NOMO-1 treated with DMSO at 0.1 percent for 48 hours (cell line): ENCODE results near the gene C12orf57.

Experiments used
- DNase-seq: peaks from one replicate; lab custom pipeline; 2025; ENCODE audit not compliant: unreplicated experiment; lab: John Stamatoyannopoulos, UW

C12orf57 gene

DNA sequence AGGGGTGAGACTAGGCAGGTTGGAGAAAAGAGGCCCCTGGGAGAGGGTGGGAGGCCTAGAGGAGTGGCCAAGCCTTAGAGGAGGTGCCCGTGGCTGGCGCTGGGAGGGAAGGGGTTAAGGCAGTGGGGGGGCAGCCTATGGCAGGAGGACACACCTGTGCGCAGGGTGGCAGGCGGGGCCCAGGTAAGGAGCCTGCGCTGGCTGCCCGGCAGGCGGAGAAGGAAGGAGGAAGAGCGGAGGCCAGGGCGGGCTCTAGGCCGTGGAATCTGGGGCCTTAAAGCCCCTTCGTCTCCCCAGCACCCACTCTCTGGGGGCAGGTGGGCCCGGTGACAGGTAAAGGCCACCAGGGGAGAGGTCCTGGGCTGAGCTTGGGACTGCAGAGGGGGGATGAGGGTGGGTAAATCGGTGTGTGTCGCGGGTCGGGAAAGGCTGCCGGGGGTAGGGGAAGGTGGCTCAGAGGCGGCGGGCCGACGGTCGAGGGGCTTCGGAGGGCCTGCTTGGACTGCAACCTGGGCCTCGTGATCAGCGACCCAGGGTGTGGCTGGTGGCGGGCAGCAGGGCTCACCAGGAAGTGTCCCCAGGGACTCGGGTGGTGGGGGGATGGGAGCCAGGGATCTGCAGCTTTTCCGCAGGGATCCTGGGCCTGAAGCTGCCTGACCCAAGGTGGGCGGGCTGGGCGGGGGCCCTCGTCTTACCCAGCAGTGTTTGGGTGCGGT is 19.4 kb downstream of the C12orf57 start:
- no peak for DNase-seq

DNA sequence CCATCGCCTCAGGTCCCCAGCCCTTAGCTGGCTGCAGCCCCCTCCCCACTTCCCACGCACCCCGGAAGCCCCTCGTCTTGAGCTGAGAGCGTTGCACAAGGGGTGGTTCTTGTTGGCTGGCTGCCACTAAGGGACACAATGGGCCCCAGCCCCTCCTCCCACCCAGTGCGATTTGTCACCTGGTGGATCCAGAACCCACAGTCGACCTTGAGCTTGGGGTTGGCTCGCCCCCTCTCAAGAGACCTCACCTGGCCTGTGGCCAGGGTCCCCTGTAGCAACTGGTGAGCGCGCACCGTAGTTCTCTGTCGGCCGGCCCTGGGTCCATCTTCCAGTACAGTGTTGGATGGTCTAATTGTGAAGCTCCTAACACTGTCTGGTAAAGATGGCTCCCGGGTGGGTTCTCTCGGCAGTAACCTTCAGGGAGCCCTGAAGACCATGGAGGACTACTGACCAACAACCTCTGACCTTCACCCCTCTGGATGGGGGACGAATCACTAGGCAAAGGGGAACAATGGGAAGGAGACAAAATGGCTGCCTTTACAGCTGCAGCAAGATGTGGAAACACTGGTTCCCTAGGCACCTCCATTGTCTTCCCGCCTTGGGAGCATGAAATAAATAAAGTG is 20.1 kb downstream of the C12orf57 start:
- DNase-seq, result no peak

DNA sequence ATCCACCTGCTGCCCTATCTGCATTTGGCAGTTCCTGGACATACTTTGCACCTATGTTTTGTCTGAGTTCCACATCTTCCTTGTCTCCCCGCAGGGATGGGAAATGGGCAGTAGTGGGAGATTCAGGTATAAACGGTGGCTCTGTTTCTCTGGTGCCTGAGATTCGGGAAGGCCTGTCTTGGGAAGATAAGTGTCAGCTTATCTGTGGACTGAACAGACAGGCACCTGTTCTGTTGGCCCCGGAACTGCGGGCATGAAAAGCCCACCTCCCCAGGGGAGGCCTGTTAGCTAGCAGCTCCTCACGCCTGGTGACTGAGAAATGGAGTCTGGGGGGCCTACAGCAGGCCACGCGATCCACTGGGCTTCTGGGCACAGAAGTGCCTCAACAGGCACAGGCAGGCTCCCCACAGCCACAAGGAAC is 20.8 kb downstream of the C12orf57 start:
- DNase-seq, result no peak

DNA sequence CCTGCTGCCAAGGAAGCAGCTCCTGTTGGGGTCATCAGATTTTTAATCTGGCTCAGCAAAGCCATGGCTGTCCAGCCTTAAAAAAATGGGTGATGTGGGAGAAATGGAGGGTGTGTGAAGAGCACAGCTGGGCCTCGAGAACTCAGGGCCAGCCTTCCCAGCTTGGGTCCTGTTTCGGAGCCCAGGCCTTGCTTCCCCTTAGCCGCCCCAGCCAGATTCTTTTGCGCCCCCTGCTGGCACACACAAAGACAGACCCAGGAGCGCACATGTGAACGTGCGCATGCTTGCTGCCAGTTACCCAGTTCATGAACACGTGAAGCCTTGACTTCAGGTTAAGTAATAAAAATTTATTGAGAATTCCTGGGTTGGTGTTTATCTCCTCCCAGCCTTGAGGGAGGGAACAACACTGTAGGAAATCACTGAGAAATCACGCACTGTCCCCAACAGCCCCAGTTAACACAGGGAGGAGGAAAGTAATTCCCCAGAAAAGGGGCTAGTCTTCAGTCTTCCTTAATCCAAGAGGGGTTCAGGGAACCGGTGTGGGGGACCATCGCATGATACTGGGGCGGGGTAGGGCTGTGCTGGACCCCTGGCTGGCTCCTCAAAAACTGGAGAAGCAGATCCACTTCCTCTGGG is 21.3 kb downstream of the C12orf57 start:
- DNase-seq, result peak; percentile 81

DNA sequence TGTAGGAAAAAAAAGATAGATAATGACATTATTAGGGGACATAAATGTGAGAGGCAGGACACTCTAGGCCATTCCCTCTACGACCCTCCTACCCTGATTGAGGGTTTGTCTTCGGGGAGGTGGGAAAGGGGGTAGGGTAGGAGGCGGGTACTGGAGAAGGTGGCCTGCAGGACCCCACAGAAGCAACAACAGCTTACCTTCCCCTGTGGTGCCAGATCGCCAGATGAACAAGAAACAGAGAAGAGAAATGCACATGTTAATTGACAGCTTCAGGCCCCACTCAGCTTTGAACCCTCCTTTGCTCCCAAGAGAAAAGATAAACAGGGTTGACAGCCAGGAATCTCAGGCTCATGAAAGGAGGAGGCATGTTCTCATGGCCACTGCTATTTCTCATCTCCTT is 21.9 kb downstream of the C12orf57 start:
- no peak for DNase-seq

DNA sequence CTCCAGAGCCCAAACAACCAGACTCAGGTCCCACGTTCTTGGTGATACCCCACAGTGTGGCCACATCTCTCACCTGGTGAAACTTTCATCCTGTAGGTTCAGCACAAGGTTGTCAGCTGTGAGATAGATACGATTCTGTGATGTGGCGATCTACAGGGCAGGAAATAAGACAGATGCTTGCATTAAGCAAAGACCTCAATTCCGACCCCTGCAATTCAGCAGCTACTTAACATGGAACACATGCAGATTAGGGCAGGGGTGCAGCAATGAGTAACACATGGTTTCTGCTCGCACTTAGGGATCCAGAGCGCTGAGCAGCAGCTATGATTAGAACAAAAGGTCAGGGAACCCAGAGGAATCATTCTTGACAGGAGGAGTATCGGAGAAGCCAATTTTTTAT is 22.5 kb downstream of the C12orf57 start:
- DNase-seq, result no peak

DNA sequence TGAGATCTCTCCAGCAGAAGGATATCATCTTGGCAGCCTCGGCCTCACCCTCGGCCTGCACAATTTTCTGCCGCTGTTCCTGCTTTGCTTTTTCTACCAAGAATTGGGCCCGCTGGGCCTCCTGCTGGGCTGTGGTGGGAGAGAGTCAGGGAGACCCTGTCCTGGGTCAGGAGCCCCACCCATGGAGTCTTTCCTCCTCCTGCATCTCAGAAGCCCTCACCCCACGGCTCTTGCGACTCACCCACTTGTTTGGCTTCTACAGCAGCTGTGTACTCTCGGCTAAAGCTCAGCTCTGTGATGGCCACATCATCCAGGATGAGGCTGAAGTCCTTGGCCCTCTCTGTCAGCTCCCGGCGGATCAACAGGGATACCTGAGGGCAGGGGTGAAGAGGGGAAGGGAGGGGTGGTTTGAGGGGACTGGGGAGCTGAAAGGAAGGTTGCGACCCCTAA is 23.9 kb downstream of the C12orf57 start:
- DNase-seq, result no peak

DNA sequence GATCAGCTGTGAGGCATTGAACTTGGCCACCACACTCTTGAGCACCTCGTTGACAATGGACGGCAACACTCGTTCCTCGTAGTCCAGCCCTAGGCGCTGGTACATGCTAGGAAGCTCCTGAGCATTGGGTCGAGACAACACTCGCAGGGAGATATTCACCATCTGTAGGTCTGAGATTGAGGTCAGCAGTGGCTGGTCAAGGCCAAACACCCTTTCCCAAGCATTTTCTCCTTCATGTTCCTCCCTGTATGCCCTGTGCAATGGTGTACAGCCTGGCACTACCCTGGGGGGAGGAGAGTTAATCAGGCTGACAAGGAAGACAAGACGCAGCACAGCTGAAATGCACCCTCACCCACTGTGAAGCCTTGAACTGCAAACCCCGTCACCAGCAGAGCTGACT is 24.6 kb downstream of the C12orf57 start:
- no peak for DNase-seq

DNA sequence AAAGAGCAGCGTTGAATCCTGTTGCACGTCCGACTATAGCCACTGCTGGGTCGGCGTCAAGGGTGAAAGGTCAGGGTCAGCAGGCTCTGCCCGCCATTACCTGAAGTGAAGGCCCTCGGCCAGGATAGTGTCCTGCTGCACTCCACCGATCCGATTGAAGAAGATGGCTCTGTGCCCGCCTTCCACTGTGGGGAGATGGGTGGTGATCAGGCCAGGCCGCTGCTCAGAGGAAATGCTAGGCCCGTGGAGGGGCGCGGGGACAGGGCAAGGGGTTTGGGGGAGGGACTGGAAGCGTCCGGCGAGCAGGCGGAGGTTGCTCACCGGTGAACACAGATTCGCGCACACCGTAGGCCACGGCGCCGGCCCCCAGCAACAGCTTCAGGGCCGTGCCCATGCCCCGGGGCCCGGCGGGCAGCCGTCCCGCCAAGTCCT is 26.3 kb downstream of the C12orf57 start:
- no peak for DNase-seq

DNA sequence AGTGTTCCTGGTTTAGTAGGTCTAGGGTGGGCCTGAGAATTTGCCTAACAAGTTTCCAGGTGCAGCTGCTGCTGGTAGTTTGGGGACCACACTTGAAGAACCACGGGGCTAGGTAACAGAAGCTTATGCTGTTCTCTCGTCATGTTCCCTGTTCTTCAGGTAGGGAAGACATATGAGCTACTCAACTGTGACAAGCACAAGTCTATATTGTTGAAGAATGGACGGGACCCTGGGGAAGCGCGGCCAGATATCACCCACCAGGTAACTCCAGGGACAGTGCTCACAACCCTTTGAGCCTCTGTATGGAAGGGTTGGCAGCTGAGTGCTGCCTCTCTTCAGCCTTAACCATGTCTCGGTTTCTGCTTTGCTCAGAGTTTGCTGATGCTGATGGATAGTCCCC is 30.4 kb downstream of the C12orf57 start:
- DNase-seq, result no peak

DNA sequence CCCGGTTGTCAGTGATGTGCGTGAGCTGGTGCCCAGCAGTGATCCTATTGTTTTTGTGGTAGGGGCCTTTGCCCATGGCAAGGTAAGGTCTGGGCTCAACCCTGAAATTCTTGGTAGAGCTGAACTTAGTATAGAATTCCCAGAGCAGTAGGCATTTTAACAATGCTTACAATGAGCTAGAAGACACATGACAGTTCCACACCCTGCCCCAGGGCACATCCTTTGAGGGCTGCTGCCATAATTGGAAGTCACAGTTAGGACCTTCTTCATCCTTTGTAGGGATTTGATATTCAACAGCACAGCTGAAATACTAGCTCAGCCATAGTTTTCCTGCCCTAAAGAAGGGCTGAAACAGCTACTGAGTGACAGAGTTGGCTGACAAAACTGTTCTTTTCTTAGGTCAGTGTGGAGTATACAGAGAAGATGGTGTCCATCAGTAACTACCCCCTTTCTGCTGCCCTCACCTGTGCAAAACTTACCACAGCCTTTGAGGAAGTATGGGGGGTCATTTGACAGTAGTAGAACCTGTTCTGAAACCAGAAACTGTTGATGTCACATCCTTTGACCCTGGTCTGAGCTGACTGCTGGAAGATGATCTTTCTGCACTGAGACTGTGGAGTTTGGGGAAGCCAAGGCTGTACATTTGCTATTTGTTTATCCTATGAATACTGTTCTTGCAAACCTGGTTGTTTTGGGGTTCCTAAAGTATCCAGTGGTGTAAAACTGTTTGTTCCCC is 31.6 kb downstream of the C12orf57 start:
- DNase-seq, result no peak

DNA sequence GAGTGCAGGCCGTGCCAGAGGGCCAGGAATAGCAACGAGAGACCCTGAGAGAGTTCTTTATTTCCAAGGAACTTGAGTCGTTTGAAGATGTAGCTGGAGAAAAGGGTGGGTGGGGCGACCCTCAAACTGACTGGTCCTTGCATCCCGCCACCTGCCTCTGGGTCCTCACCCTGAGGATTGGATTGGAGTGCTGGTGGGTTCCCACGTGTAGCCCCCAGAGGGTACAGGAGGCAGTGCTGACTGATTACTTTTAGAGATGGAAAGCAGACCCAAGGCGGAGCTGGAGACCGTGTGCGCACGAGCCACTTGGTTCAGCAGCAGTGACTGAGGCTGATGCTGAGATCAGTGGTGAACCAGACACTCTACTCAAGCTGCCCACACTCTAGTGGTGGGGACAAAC is 33.8 kb downstream of the C12orf57 start:
- DNase-seq, result no peak

DNA sequence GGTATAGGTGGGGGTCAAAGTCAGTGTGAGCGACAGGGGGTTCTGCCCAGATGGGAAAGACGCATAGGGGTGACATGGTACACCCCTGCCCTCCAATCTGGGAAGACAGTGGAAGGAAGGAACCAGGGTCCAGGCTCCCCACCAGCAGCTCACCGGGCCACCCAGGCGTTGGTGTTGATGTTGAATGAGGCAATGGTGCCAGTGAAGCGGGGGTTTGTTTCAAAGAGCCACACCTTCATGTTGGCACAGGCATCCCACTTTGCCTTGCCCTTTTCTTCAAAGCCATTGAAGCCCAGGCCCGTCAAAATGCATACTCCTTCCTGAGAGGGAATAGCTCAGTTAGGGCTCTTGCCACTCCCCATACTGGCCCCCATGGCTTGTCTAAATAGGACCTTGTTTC is 34.4 kb downstream of the C12orf57 start:
- DNase-seq, result no peak

DNA sequence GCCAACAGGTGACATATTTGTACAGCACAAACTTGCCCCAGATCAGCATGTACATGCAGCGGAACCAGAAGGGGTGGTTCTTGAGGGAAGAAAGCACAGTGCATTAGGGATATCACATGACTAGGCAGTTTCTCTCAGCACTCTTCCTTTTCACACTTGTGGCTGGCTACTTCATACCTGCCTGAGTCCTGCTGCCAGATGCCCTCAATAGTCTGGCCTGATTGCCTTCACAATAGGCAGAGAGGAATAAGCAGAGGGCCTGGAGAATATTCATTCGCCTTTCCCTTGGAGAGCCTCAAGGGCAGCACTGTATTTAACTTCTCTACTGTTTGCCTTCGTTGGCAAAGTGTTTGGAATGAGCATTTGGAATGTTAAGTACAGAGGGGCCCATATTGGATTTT is 34.8 kb downstream of the C12orf57 start:
- DNase-seq, result no peak

DNA sequence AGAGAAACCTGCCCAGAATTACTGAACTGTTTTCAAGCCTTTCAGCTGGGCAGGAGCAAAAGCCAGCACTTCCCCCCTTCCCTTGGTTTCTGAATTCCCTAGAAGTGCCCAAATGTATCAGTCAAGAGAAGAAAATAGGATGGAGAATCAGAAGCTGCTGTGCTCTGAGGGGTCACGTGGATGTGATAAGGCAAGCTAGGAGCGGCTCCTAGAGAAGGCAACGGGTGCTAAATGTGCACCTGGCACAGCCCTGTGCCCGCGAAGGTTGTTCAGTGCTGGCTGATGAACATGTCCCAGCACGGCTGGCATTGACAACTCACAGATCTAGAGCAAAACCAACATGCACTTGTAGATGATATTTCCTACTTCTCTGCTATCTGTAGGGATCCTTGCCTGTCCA is 35.2 kb downstream of the C12orf57 start:
- no peak for DNase-seq

DNA sequence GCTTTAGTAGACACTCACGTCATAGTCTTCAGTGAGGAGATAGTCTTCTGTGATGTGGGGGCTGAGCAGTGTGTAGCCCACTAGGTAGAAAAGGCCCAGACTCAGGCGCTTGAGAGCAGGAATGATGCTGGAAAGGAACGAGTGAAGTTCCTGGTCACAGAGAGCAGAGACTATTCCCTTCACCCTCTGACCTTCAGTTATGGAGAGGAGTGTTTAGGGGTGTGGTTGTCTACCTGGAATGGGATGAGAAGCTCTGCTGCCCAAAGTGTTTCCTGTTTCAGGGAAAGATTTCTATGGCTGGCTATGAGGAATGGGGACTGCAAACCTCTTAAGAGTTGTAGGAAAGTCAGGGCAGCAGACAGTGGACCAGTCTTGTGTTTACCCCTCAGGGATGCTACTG is 35.6 kb downstream of the C12orf57 start:
- no peak for DNase-seq

DNA sequence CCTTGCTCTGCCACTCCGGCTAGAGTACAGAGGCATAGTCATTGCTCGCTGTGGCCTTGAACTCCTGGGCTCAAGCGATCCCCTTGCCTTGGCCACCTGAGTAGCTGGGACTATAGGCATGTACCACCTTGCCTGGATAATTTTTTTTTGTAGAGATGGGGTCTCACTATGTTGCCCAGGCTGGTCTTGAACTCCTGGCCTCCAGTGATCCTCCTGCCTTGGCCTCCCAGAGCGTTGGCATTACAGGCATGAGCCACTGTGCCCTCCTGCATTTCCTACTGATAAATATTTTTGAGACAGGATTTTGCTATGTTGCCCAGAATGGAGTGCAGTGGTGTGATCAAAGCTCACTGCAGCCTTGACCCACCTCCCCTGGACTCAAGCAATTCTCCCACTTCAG is 36.3 kb downstream of the C12orf57 start:
- no peak for DNase-seq

DNA sequence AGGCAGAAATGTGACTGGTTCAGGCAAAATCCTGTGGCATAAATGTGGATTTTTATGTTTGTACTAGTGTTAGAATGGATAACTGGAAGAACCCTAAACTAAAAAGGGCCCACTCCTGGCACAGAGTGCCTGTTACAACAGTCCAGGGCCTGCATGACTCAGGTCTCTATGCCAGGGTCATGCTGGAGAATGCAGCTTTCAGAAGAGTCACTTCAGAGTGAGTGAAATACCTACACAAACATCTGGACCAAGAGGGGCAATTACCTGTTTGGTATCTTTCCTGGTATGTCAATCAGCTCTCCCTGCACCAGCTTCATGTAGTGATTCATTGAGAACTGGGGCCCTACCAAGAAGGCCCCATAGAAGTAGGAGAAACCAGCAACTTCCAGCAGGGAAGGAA is 36.9 kb downstream of the C12orf57 start:
- DNase-seq, result no peak

DNA sequence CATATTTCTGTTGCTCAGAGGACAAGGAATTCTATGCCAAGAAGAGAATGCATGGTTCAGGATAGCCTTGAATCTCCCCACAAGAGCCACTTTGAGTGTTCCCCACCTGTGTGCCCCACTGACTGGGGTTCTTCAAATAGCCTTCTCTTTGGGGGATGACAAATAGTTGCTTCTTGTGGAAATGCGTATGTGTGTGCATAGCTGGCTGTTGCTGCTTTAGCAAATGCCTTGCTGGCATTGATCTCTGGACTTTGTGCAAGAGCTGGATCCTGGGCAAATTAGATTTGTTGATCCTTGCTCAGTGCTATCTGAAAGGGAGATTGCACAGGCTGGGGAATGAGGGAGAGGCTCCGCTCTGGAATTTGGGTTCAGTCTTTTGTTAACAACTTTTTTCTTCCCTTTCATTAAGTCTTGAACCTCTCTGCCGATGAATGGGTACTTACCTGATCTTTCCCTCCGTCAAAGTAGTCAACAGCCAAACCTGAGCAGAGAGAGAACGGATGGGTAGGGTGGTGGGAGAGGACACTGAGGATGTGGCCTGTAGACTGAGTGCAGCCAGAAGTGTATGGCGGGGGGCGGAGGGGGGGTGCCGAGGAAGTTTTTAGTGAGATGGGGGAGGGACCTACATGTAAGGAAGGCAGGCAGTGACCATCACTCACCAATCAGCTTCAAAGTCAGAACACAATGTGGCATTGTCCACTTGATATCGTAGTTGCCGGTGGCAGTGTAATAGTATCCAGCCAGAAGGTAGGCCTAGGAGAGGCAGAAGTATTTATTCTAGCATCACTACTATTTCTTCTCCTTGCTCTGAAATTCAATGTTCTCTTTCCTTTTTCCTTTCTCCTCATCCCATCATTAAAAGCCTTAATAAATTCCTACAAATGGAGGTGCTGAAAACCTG is 37.6 kb downstream of the C12orf57 start:
- DNase-seq, result no peak

DNA sequence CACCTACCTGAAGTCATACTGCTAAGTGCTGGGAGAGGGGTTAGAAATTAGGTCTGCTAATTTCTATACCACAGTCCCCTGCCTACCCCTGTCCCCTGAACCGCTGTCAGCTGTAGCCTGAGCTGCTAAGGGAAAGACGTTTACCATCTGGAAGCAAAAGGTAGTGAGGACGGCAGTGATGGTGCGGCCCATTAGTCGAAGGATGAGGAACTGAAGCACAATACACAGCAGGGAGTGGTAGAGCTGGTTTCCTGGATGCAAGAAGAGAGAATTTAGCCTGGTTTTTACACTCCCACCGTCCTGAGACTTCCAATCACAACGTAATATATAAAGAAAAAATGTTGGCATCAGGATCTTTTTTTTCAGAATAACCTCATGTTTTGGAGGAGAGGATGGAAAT is 38.7 kb downstream of the C12orf57 start:
- no peak for DNase-seq
